OCI-LY7 (cell line): ENCODE measurements around the gene BCL7A. TPM values are rescaled to one million over a fixed set of nuclear protein-coding genes. Genes with fewer than 3 reads are reported as not detected.

Experiments used
- BruUV-seq: library from RNA; stranded (reverse); fragments of 400-500 nt; replicated peaks from 2 replicates; lab custom pipeline; 2021; lab: Mats Ljungman, UMichigan
- CTCF ChIA-PET: fragments of 300-600 bp; sonication (Branson Sonifier 250); formaldehyde crosslinking; loops from one replicate; lab custom pipeline; 2022; ENCODE audit warnings: antibody characterized with exemption; ENCODE audit not compliant: unreplicated experiment; lab: Charles Lee
- POLR2A ChIA-PET: fragments of 300-600 bp; sonication (Branson Sonifier 250); formaldehyde crosslinking; loops from one replicate; lab custom pipeline; 2022; ENCODE audit warnings: antibody characterized with exemption; lab: Charles Lee
- DNase-seq: peaks from one replicate; pipeline ENCODE4 v3.0.0-alpha.2; 2015; ENCODE audit warnings: low spot score
- H2AFZ ChIP-seq: fragments of 200-600 bp; sonication (generic), shearing (Covaris generic); 2 replicates; pipeline ENCODE4 v1.6.1; 2014; ENCODE audit warnings: mild to moderate bottlenecking, antibody characterized with exemption, low read length, moderate library complexity
- H3K27ac ChIP-seq: fragments of 200-600 bp; sonication (generic); 2 replicates; pipeline ENCODE4 v1.5.1; 2014; ENCODE audit warnings: mixed run types, low read depth, mild to moderate bottlenecking, moderate library complexity, low read length, inconsistent platforms; ENCODE audit not compliant: poor library complexity, severe bottlenecking
- H3K36me3 ChIP-seq: fragments of 200-600 bp; sonication (generic); 2 replicates; pipeline ENCODE4 v1.6.1; 2014; ENCODE audit warnings: mild to moderate bottlenecking, antibody characterized with exemption, low read length, moderate library complexity, mixed read lengths; ENCODE audit not compliant: insufficient read depth
- H3K4me1 ChIP-seq: fragments of 200-600 bp; sonication (generic); 2 replicates; pipeline ENCODE4 v1.5.1; 2014; ENCODE audit warnings: mild to moderate bottlenecking, low read length; ENCODE audit not compliant: insufficient read depth, poor library complexity, severe bottlenecking
- H3K4me2 ChIP-seq: fragments of 200-600 bp; sonication (generic); 2 replicates; pipeline ENCODE4 v1.6.1; 2014; ENCODE audit warnings: mild to moderate bottlenecking, low read length
- H3K4me3 ChIP-seq: fragments of 200-600 bp; sonication (generic); 2 replicates; pipeline ENCODE4 v1.5.1; 2014; ENCODE audit warnings: mild to moderate bottlenecking, low read depth, low read length; ENCODE audit not compliant: poor library complexity, severe bottlenecking
- H3K79me2 ChIP-seq: fragments of 200-600 bp; sonication (generic); 2 replicates; pipeline ENCODE4 v1.6.1; 2016; ENCODE audit warnings: low read depth, mild to moderate bottlenecking, low read length, moderate library complexity, mixed read lengths; ENCODE audit not compliant: insufficient read depth
- H3K9me2 ChIP-seq: fragments of 200-600 bp; sonication (generic); 2 replicates; pipeline ENCODE4 v1.6.1; 2016; ENCODE audit warnings: mild to moderate bottlenecking, low read length, mixed read lengths; ENCODE audit not compliant: insufficient read depth
- H3K9me3 ChIP-seq: fragments of 200-600 bp; sonication (generic); 2 replicates; pipeline ENCODE4 v1.6.1; 2014; ENCODE audit warnings: mild to moderate bottlenecking, mixed run types, low read length, mixed read lengths
- H4K20me1 ChIP-seq: fragments of 200-600 bp; sonication (generic); 2 replicates; pipeline ENCODE4 v1.6.1; 2014; ENCODE audit warnings: mild to moderate bottlenecking, antibody characterized with exemption, low read length, moderate library complexity, mixed read lengths; ENCODE audit not compliant: insufficient read depth
- CTCF ChIP-seq: fragments of 200-600 bp; sonication (generic); conservative IDR thresholded peaks from 2 replicates; pipeline ENCODE4 v1.5.1; 2014; ENCODE audit warnings: mild to moderate bottlenecking, antibody characterized with exemption, low read length, moderate library complexity, mixed read lengths
- EZH2phosphoT487 ChIP-seq: fragments of 200-600 bp; sonication (generic); IDR thresholded peaks from 2 replicates; pipeline ENCODE4 v1.6.1; 2018; ENCODE audit warnings: low read depth, borderline replicate concordance, mild to moderate bottlenecking, mixed run types, antibody characterized with exemption, low read length, moderate library complexity, mixed read lengths
- intact Hi-C: fragments of 100-400 bp; cut with micrococcal nuclease; formaldehyde crosslinking; loops from one replicate; pipeline ENCODE4 v1.10.0; 2022; ENCODE audit not compliant: unreplicated experiment
- total RNA-seq, 2 experiments: library from RNA; depleted of rRNA in 1 of 2; stranded (reverse); fragments of >200 nt in 1 of 2; shearing (Covaris generic) in 1 of 2; gene quantifications; 2 replicates each; pipeline ENCODE4 v1.2.3, GENCODE V29; 2014 to 2022

BCL7A gene
- total RNA-seq, 2 experiments from 2014 or later = 76.2 to 84.7 TPM

GRCh38 chr12:122081697-122082221 is 60.1 kb downstream of the BCL7A start:
- no TSS peak for BruUV-seq
- POLR2A ChIA-PET = interaction anchor here (0.5 to 2.2 kb wide), 5 partner anchors 8 to 75 kb away, joined by 3 to 8 read pairs (median 5); no protein-coding TSS in a partner anchor
- Histone ChIP-seq H2AFZ (no peak overlapping the region), H4K20me1 (peaks cover 31% of the 10 kb centered on the region), H3K4me1 (peaks cover 51% of the 10 kb centered on the region), H3K36me3 (peaks cover 31% of the 10 kb centered on the region), H3K9me2 (no peaks in the 10 kb centered on the region), H3K79me2 (peaks cover 44% of the 10 kb centered on the region), H3K9me3 (no peaks in the 10 kb centered on the region), H3K4me2 (peak overlapping the region; percentile 89), H3K4me3 (peak overlapping the region; percentile 96), H3K27ac (peak overlapping the region; percentile 54)
- CTCF ChIA-PET = no interaction called here
- TF ChIP-seq EZH2phosphoT487 (no peak), CTCF (no peak)
- intact Hi-C loops = no loop called here
- DNase-seq = peak; percentile 85

- ChIA-PET POLR2A (interaction anchor here (0.6 to 1.5 kb wide), 6 partner anchors 9 to 521 kb away, joined by 3 to 7 read pairs (median 3); no protein-coding TSS in a partner anchor), CTCF (no interaction called here)
- H3K36me3 ChIP-seq = peaks cover 34% of the 10 kb centered on the region
- H3K4me1 ChIP-seq = peaks cover 40% of the 10 kb centered on the region
- H3K4me3 ChIP-seq = peak overlapping the region; percentile 96
- peaks cover 44% of the 10 kb centered on the region for H3K79me2 ChIP-seq
- no peak for DNase-seq
- intact Hi-C loops = no loop called here
- no peaks in the 10 kb centered on the region for H3K9me2 ChIP-seq
- no TSS peak for BruUV-seq
- H3K9me3 ChIP-seq = no peaks in the 10 kb centered on the region
- peak overlapping the region; percentile 89 for H3K4me2 ChIP-seq
- TF ChIP-seq EZH2phosphoT487 (no peak), CTCF (no peak)
- peak overlapping the region; percentile 54 for H3K27ac ChIP-seq
- no peak overlapping the region for H2AFZ ChIP-seq
- peaks cover 31% of the 10 kb centered on the region for H4K20me1 ChIP-seq
These were observed 61.1 kb downstream of the BCL7A start for GRCh38 chr12:122082621-122083356.
